ENCODE measurements around the gene SCGB1D4. TPM values are rescaled to one million over a fixed set of nuclear protein-coding genes. Genes with fewer than 3 reads are reported as not detected.

SCGB1D4 gene
- total RNA-seq, 4 donors from 2014 or later, result not detected

- no peak for DNase-seq
- Histone ChIP-seq H3K27me3 (no peaks in the 10 kb centered on the region), H3K27ac (no peak overlapping the region), H3K4me3 (no peak overlapping the region), H3K36me3 (no peaks in the 10 kb centered on the region), H3K4me1 (no peaks in the 10 kb centered on the region), H3K9me3 (peaks cover 0 to 2% (median 0%) of the 10 kb centered on the region in 4 donors)
- TF ChIP-seq CTCF (IDR thresholded peaks at IDR 0.05) (no peak), POLR2A (IDR thresholded peaks at IDR 0.05) (no peak)
These were observed 7.4 kb upstream of the SCGB1D4 start for GRCh38 chr11:62306227-62306626.

GRCh38 chr11:62295504-62295903 lies 3.4 kb downstream of the SCGB1D4 start:
- DNase-seq, result no peak
- no peak for TF ChIP-seq POLR2A (IDR thresholded peaks at IDR 0.05)
- no peak for TF ChIP-seq CTCF (IDR thresholded peaks at IDR 0.05)
- H3K27me3 ChIP-seq, result no peaks in the 10 kb centered on the region
- H3K9me3 ChIP-seq, result no peaks in the 10 kb centered on the region
- H3K4me1 ChIP-seq, result no peaks in the 10 kb centered on the region
- no peak overlapping the region for H3K27ac ChIP-seq
- no peaks in the 10 kb centered on the region for H3K36me3 ChIP-seq
- no peak overlapping the region for H3K4me3 ChIP-seq

GRCh38 chr11:62280452-62280851 lies 18.4 kb downstream of the SCGB1D4 start:
- no peaks in the 10 kb centered on the region for H3K4me1 ChIP-seq
- H3K9me3 ChIP-seq, result no peaks in the 10 kb centered on the region
- H3K4me3 ChIP-seq, result no peak overlapping the region
- no peak for TF ChIP-seq CTCF (IDR thresholded peaks at IDR 0.05)
- no peak for TF ChIP-seq POLR2A (IDR thresholded peaks at IDR 0.05)
- H3K27me3 ChIP-seq, result no peaks in the 10 kb centered on the region
- DNase-seq, result no peak
- no peak overlapping the region for H3K27ac ChIP-seq
- no peaks in the 10 kb centered on the region for H3K36me3 ChIP-seq

GRCh38 chr11:62273789-62274275 lies 25.0 kb downstream of the SCGB1D4 start:
- H3K27me3 ChIP-seq, result no peaks in the 10 kb centered on the region
- no peak for DNase-seq
- H3K36me3 ChIP-seq, result no peaks in the 10 kb centered on the region
- H3K9me3 ChIP-seq, result no peaks in the 10 kb centered on the region
- TF ChIP-seq CTCF (IDR thresholded peaks at IDR 0.05) (no peak), POLR2A (IDR thresholded peaks at IDR 0.05) (no peak)
- H3K4me3 ChIP-seq, result no peak overlapping the region
- H3K27ac ChIP-seq, result no peak overlapping the region
- no peaks in the 10 kb centered on the region for H3K4me1 ChIP-seq

GRCh38 chr11:62273284-62273683 lies 25.6 kb downstream of the SCGB1D4 start:
- H3K27ac ChIP-seq, result no peak overlapping the region
- H3K36me3 ChIP-seq, result no peaks in the 10 kb centered on the region
- H3K4me3 ChIP-seq, result no peak overlapping the region
- no peak for DNase-seq
- no peaks in the 10 kb centered on the region for H3K27me3 ChIP-seq
- no peaks in the 10 kb centered on the region for H3K9me3 ChIP-seq
- TF ChIP-seq POLR2A (IDR thresholded peaks at IDR 0.05), result no peak
- no peak for TF ChIP-seq CTCF (IDR thresholded peaks at IDR 0.05)
- H3K4me1 ChIP-seq, result no peaks in the 10 kb centered on the region
